K562 (cell line): ENCODE measurements around the gene HOXB8. TPM values are rescaled to one million over a fixed set of nuclear protein-coding genes. Genes with fewer than 3 reads are reported as not detected.

Experiments used
- ADNP ChIP-seq: fragments of 200-800 bp; sonication (Bioruptor generic); IDR thresholded peaks from 2 replicates; pipeline ENCODE4 v1.6.1; 2016; ENCODE audit warnings: missing genetic modification characterization, missing compliant biosample characterization
- ARID1B ChIP-seq: fragments of 450-650 bp; IDR thresholded peaks from 2 replicates; pipeline ENCODE4 v1.6.1; 2016; ENCODE audit warnings: antibody characterized with exemption, mild to moderate bottlenecking, inconsistent platforms
- BACH1 ChIP-seq: fragments of 200-800 bp; sonication (Bioruptor generic); IDR thresholded peaks from 2 replicates; pipeline ENCODE4 v1.6.1; 2016; ENCODE audit warnings: missing genetic modification characterization, missing compliant biosample characterization
- CAMTA2 ChIP-seq: fragments of 250-450 bp; sonication (Bioruptor Pico); conservative IDR thresholded peaks from 2 replicates; pipeline ENCODE4 v1.5.1; 2022
- DPF2 ChIP-seq: fragments of 450-650 bp; IDR thresholded peaks from 2 replicates; pipeline ENCODE4 v1.6.1; 2016
- GATAD2B ChIP-seq: fragments of 450-650 bp; IDR thresholded peaks from 2 replicates; pipeline ENCODE4 v1.6.1; 2017; ENCODE audit warnings: mild to moderate bottlenecking, borderline replicate concordance
- HMG20A ChIP-seq: fragments of 450-650 bp; formaldehyde crosslinking; conservative IDR thresholded peaks from 2 replicates; pipeline ENCODE4 v1.4.0; 2020; ENCODE audit warnings: mild to moderate bottlenecking, mixed read lengths
- IFI16 ChIP-seq: fragments of 250-450 bp; sonication (Bioruptor Pico); IDR thresholded peaks from 2 replicates; pipeline ENCODE4 v2.1.2; 2022; ENCODE audit warnings: mild to moderate bottlenecking, inconsistent platforms
- ILF3 ChIP-seq: fragments of 450-650 bp; IDR thresholded peaks from 2 replicates; pipeline ENCODE4 v1.6.1; 2018; ENCODE audit warnings: antibody characterized with exemption, mild to moderate bottlenecking, moderate library complexity, borderline replicate concordance
- NEUROD1 ChIP-seq: fragments of 150-350 bp; IDR thresholded peaks from 2 replicates; pipeline ENCODE4 v1.6.1; 2014; ENCODE audit warnings: borderline replicate concordance, low read length, low read depth; ENCODE audit not compliant: partially characterized antibody
- PCBP1 ChIP-seq: fragments of 200-400 bp; formaldehyde crosslinking; IDR thresholded peaks from 2 replicates; pipeline ENCODE4 v1.6.1; 2018; ENCODE audit warnings: mild to moderate bottlenecking, low read depth, low read length; ENCODE audit not compliant: poor library complexity, severe bottlenecking
- PYGO2 ChIP-seq: fragments of 450-650 bp; IDR thresholded peaks from 2 replicates; pipeline ENCODE4 v1.6.1; 2016; ENCODE audit warnings: mild to moderate bottlenecking, missing genetic modification characterization, moderate library complexity, missing compliant biosample characterization
- RBBP5 ChIP-seq: fragments of 200-600 bp; sonication (generic); IDR thresholded peaks from 2 replicates; pipeline ENCODE4 v1.6.1; 2012; ENCODE audit warnings: borderline replicate concordance, mild to moderate bottlenecking, low read length, control low read depth, inconsistent platforms; ENCODE audit not compliant: insufficient read depth, poor library complexity, severe bottlenecking
- SIX5 ChIP-seq, 2 experiments: IDR thresholded peaks; 2 replicates each; pipeline ENCODE4 v1.6.1; 2011; ENCODE audit warnings: low read length in 2 of 2, borderline replicate concordance in 1 of 2, low read depth in 1 of 2, mild to moderate bottlenecking in 1 of 2, moderate library complexity in 1 of 2; ENCODE audit not compliant: insufficient read depth in 1 of 2
- SMARCA5 ChIP-seq: fragments of 450-650 bp; IDR thresholded peaks from 2 replicates; pipeline ENCODE4 v1.6.1; 2016
- TAF15 ChIP-seq: fragments of 200-400 bp; formaldehyde crosslinking; IDR thresholded peaks from 2 replicates; pipeline ENCODE4 v1.6.1; 2017; ENCODE audit warnings: mild to moderate bottlenecking, low read depth, low read length, moderate library complexity
- TAF7 ChIP-seq: fragments of 450-650 bp; IDR thresholded peaks from 2 replicates; pipeline ENCODE4 v1.6.1; 2016; ENCODE audit warnings: missing genetic modification characterization, missing compliant biosample characterization
- TCF7L2 ChIP-seq: fragments of 150-350 bp; IDR thresholded peaks from 2 replicates; pipeline ENCODE4 v1.6.1; 2016; ENCODE audit warnings: low read depth, mild to moderate bottlenecking, low read length, moderate library complexity
- TOE1 ChIP-seq, 2 experiments: fragments of 450-650 bp in 1 of 2; sonication (generic) in 1 of 2; formaldehyde crosslinking in 1 of 2; IDR thresholded peaks; 2 replicates each; pipeline versions ENCODE4 v1.7.1 to v1.8.0; 2016 to 2022; ENCODE audit warnings: borderline replicate concordance in 2 of 2, mild to moderate bottlenecking in 2 of 2, antibody characterized with exemption in 1 of 2, inconsistent platforms in 1 of 2, low read depth in 1 of 2, missing genetic modification reagents in 1 of 2, moderate library complexity in 1 of 2
- ZBTB7A ChIP-seq: IDR thresholded peaks from 2 replicates; pipeline ENCODE4 v1.6.1; 2011; ENCODE audit warnings: low read depth, mild to moderate bottlenecking, low read length, moderate library complexity, borderline replicate concordance; ENCODE audit not compliant: control insufficient read depth
- ZKSCAN8 ChIP-seq: fragments of 200-800 bp; sonication (Bioruptor generic); IDR thresholded peaks from 2 replicates; pipeline ENCODE4 v1.6.1; 2016; ENCODE audit warnings: missing genetic modification characterization, missing compliant biosample characterization
- ZNF589 ChIP-seq: fragments of 200-800 bp; sonication (Bioruptor generic); IDR thresholded peaks from 2 replicates; pipeline ENCODE4 v1.6.1; 2016; ENCODE audit warnings: low read depth, missing genetic modification characterization, missing compliant biosample characterization
- ZSCAN32 ChIP-seq: fragments of 450-650 bp; formaldehyde crosslinking; IDR thresholded peaks from 2 replicates; pipeline ENCODE4 v1.4.0; 2020; ENCODE audit warnings: mild to moderate bottlenecking, moderate library complexity
- polyA plus RNA-seq, 8 experiments: library from polyadenylated mRNA; depleted of rRNA in 4 of 8; stranded (reverse) in 5 of 8; unstranded in 3 of 8; fragments of >200 nt; fragmentation: Nextera tagmentation in 2 of 8; fragmentation: Illumina TruSeq in 1 of 8; extraction: Ambion mirVana in 2 of 8; extraction: Trizol in 1 of 8; gene quantifications; 2 replicates each; pipeline versions ENCODE4 v1.2.1 to v1.2.3, GENCODE V29; 2011 to 2014; ENCODE audit warnings: inconsistent platforms in 1 of 8, missing spikeins in 1 of 8
- total RNA-seq, 7 experiments: library from RNA; depleted of rRNA in 6 of 7; stranded (reverse); fragments of >200 nt in 6 of 7; fragmentation: Illumina TruSeq in 2 of 7; extraction: Trizol in 2 of 7; gene quantifications; 2 replicates each; pipeline versions ENCODE4 v1.2.1 to v1.2.3, GENCODE V29; 2011 to 2021; ENCODE audit warnings: low replicate concordance in 1 of 7
- TF ChIP-seq, protein P1 (sequence below): sonication (generic); formaldehyde crosslinking; IDR thresholded peaks from 2 replicates; pipeline ENCODE4 v1.8.0; 2022; ENCODE audit warnings: mild to moderate bottlenecking, missing genetic modification reagents
- TF ChIP-seq, protein P2 (sequence below): sonication (generic); formaldehyde crosslinking; IDR thresholded peaks from 2 replicates; pipeline ENCODE4 v1.9.0; 2022; ENCODE audit warnings: mild to moderate bottlenecking, missing genetic modification reagents
- TF ChIP-seq, protein P3 (sequence below), 2 experiments: fragments of 450-650 bp in 1 of 2; sonication (generic) in 1 of 2; formaldehyde crosslinking in 1 of 2; IDR thresholded peaks in 1 of 2; conservative IDR thresholded peaks in 1 of 2; 2 replicates each; pipeline versions ENCODE4 v1.6.1 to v1.8.1; 2016 to 2023; ENCODE audit warnings: mild to moderate bottlenecking in 2 of 2, moderate library complexity in 2 of 2, inconsistent platforms in 1 of 2, missing genetic modification reagents in 1 of 2
- TF ChIP-seq, protein P4 (sequence below): fragments of 250-450 bp; sonication (Bioruptor Pico); IDR thresholded peaks from 2 replicates; pipeline ENCODE4 v1.8.0; 2021; ENCODE audit warnings: borderline replicate concordance, mild to moderate bottlenecking, moderate library complexity; ENCODE audit not compliant: poor library complexity, severe bottlenecking

The HOXB8 gene
- total and polyA plus RNA-seq, 9 of the 15 experiments (the other 6 are each of a cell fraction or from before 2014, with no cell fraction given) = 0.52 to 23.8 (median 3.6) TPM

DNA sequence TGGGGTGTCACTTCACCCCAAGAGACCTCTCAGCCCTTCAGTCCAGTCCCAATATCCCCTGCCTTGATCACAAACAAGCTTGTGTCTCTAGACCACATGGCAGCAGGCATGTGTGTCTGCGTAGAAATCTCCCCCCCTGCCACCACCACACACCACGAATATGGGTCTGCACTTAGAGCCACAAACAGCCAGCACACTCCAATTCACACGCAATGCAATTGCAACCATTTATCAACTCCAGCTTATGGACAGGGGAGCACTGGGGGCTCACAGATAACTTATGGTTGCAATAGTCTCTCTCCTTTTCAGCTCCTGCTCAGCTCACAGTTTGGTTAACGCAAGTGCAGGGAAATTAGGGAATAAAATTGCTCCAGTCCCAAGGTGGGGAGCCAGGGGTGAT, 8.5 kb upstream of the HOXB8 start (continued):
- TF ChIP-seq GATAD2B = no peak
- TF ChIP-seq, protein P1, sequence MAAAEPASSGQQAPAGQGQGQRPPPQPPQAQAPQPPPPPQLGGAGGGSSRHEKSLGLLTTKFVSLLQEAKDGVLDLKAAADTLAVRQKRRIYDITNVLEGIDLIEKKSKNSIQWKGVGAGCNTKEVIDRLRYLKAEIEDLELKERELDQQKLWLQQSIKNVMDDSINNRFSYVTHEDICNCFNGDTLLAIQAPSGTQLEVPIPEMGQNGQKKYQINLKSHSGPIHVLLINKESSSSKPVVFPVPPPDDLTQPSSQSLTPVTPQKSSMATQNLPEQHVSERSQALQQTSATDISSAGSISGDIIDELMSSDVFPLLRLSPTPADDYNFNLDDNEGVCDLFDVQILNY (CRISPR knock-in tag) = no peak
- TF ChIP-seq BACH1 (tag) = no peak
- no peak for TF ChIP-seq ZBTB7A
- TF ChIP-seq, protein P2, sequence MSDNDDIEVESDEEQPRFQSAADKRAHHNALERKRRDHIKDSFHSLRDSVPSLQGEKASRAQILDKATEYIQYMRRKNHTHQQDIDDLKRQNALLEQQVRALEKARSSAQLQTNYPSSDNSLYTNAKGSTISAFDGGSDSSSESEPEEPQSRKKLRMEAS (CRISPR knock-in tag) = peak; percentile 65; the same call in 1 of the 2 replicates
- no peak for TF ChIP-seq TAF15
- TF ChIP-seq TCF7L2 = no peak
- TF ChIP-seq ADNP (tag) = no peak
- TF ChIP-seq, protein P3, sequence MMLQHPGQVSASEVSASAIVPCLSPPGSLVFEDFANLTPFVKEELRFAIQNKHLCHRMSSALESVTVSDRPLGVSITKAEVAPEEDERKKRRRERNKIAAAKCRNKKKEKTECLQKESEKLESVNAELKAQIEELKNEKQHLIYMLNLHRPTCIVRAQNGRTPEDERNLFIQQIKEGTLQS (IDR thresholded peaks at IDR 0.05) = no peak; the same call in 1 of the 2 replicates
- TF ChIP-seq, protein P3 (CRISPR knock-in tag; conservative IDR thresholded peaks at IDR 0.05) = no peak
- peak; percentile 76 for TF ChIP-seq ARID1B
- TF ChIP-seq, protein P4, sequence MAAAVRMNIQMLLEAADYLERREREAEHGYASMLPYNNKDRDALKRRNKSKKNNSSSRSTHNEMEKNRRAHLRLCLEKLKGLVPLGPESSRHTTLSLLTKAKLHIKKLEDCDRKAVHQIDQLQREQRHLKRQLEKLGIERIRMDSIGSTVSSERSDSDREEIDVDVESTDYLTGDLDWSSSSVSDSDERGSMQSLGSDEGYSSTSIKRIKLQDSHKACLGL (CRISPR knock-in tag) = no peak
- no peak for TF ChIP-seq SMARCA5
- no peak for TF ChIP-seq TOE1 (IDR thresholded peaks at IDR 0.05; ENCODE audit: borderline replicate concordance)
- no peak for TF ChIP-seq TOE1 (CRISPR knock-in tag; IDR thresholded peaks at IDR 0.05; ENCODE audit: borderline replicate concordance, low read depth)
- peak; percentile 41 for TF ChIP-seq NEUROD1
- TF ChIP-seq HMG20A = no peak
- peak; percentile 35 for TF ChIP-seq DPF2
- no peak for TF ChIP-seq ZNF589 (CRISPR knock-in tag)
- TF ChIP-seq IFI16 (CRISPR knock-in tag) = no peak
- TF ChIP-seq CAMTA2 (CRISPR knock-in tag) = no peak
- no peak for TF ChIP-seq TAF7 (tag)
- TF ChIP-seq ZKSCAN8 (CRISPR knock-in tag) = no peak
- no peak for TF ChIP-seq RBBP5
- TF ChIP-seq PYGO2 (tag) = no peak
- no peak for TF ChIP-seq ZSCAN32
- no peak for TF ChIP-seq PCBP1
- TF ChIP-seq SIX5 (IDR thresholded peaks at IDR 0.05; ENCODE audit: borderline replicate concordance in 1 of 2, insufficient read depth in 1 of 2, low read depth in 1 of 2, low read length in 2 of 2) = no peak
- TF ChIP-seq ILF3 = no peak
